WTC11 (cell line): ENCODE measurements around the gene GALNT9.

Source experiments
- CREB1 ChIP-seq: sonication (generic); formaldehyde crosslinking; IDR thresholded peaks from 2 replicates; pipeline ENCODE4 v1.8.0; 2023; ENCODE audit warnings: mild to moderate bottlenecking, missing genetic modification reagents
- CTCF ChIP-seq: fragments of 200-600 bp; IDR thresholded peaks from 2 replicates; pipeline ENCODE4 v1.8.0; 2022; ENCODE audit warnings: antibody characterized with exemption
- GTF2I ChIP-seq: fragments of 250-450 bp; sonication (Bioruptor Pico); conservative IDR thresholded peaks from 2 replicates; pipeline ENCODE4 v1.4.0; 2021; ENCODE audit warnings: mild to moderate bottlenecking
- NFATC4 ChIP-seq: fragments of 250-450 bp; sonication (Bioruptor Pico); IDR thresholded peaks from 2 replicates; pipeline ENCODE4 v1.9.0; 2021; ENCODE audit warnings: mild to moderate bottlenecking
- NR3C1 ChIP-seq: sonication (generic); formaldehyde crosslinking; conservative IDR thresholded peaks from 2 replicates; pipeline ENCODE4 v1.8.1; 2023; ENCODE audit warnings: low read depth, mild to moderate bottlenecking, missing genetic modification reagents
- SP1 ChIP-seq: sonication (generic); formaldehyde crosslinking; conservative IDR thresholded peaks from 2 replicates; pipeline ENCODE4 v1.8.1; 2022; ENCODE audit warnings: missing genetic modification reagents
- TEAD4 ChIP-seq: sonication (generic); formaldehyde crosslinking; IDR thresholded peaks from 2 replicates; pipeline ENCODE4 v1.8.0; 2022; ENCODE audit warnings: mild to moderate bottlenecking, missing genetic modification reagents
- USF1 ChIP-seq: sonication (generic); formaldehyde crosslinking; IDR thresholded peaks from 2 replicates; pipeline ENCODE4 v1.8.0; 2022; ENCODE audit warnings: mild to moderate bottlenecking, missing genetic modification reagents
- ZNF317 ChIP-seq: sonication (generic); formaldehyde crosslinking; IDR thresholded peaks from 2 replicates; pipeline ENCODE4 v1.8.1; 2023; ENCODE audit warnings: low read depth, mild to moderate bottlenecking, moderate library complexity, missing genetic modification reagents, borderline replicate concordance
- TF ChIP-seq, protein P1 (sequence below): fragments of 250-450 bp; sonication (Bioruptor Pico); IDR thresholded peaks from 2 replicates; pipeline ENCODE4 v1.9.0; 2021; ENCODE audit warnings: moderate library complexity, mild to moderate bottlenecking, inconsistent platforms, borderline replicate concordance

GRCh38 chr12:132359551-132359950 lies 30.2 kb upstream of the GALNT9 start:
- TF ChIP-seq GTF2I (CRISPR knock-in tag): no peak
- TF ChIP-seq TEAD4 (CRISPR knock-in tag): no peak
- TF ChIP-seq ZNF317: no peak
- TF ChIP-seq USF1: no peak
- no peak for TF ChIP-seq SP1 (CRISPR knock-in tag)
- TF ChIP-seq NFATC4: no peak
- TF ChIP-seq CTCF: no peak
- TF ChIP-seq, protein P1, sequence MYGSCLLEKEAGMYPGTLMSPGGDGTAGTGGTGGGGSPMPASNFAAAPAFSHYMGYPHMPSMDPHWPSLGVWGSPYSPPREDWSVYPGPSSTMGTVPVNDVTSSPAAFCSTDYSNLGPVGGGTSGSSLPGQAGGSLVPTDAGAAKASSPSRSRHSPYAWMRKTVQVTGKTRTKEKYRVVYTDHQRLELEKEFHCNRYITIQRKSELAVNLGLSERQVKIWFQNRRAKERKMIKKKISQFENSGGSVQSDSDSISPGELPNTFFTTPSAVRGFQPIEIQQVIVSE (CRISPR knock-in tag): no peak
- no peak for TF ChIP-seq NR3C1 (CRISPR knock-in tag)
- TF ChIP-seq CREB1 (CRISPR knock-in tag): no peak
